ENCODE data around the gene NUDT22.

DNA sequence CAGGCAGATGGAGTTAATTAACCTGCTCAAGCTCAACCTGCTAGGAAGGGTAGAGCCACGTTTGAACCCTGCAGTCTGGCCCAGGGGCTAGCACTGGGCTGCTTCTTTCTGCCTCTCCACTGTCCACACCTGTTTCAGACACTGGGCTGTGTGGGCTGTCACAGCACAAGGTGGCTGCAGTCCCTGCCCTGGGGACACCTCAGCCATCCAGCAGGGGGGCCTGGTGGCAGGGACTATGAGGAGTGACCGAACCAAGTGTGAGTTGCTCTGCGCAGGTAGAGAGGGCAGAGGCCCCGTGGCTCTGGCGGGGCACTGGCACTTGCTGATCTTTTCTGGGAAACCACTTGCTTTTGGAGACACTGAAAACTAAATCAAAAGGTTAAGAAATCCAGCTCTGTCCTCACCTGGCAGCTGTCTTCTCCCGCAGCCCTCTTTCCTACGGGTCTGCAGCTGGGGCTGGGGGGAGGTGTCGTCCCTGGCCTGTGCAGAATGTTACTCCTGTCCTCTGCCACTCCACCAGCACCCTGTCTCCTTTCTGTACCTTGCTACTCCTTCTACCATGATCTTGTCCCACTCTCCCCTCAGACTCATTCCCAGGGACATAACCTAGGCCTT, 52.6 kb downstream of the NUDT22 start:
- TF ChIP-seq CTCF (IDR thresholded peaks at IDR 0.05; ENCODE audit: insufficient read depth, low read length, poor library complexity, severe bottlenecking) (no peak), EZH2phosphoT487 (conservative IDR thresholded peaks at IDR 0.05; ENCODE audit: low read length) (no peak)
